NCI-H1417 treated with DMSO at 0.1 percent for 48 hours (cell line): ENCODE data around the gene TMEM179.

Experiments used
- DNase-seq: peaks from one replicate; lab custom pipeline; 2025; lab: John Stamatoyannopoulos, UW

Gene TMEM179

DNA sequence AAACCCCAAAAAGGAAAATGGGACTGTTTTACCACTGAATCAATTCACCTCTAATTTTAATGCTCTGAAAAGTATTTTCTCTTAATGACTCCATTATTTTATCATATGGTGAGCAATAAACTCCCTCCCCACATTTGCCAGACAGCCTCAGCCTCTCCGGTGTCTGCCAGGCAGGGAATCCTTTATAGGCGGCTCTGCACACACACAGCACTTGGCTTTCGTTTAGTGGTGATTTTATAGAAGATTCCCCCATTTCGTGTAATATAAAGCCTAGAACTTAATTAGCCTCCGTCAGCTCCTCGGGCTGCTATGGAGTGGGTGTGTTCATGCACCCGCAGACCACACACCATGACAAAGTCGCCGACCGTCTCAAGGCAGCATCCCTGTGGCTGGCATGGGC is 35.1 kb downstream of the TMEM179 start:
- no peak for DNase-seq

DNA sequence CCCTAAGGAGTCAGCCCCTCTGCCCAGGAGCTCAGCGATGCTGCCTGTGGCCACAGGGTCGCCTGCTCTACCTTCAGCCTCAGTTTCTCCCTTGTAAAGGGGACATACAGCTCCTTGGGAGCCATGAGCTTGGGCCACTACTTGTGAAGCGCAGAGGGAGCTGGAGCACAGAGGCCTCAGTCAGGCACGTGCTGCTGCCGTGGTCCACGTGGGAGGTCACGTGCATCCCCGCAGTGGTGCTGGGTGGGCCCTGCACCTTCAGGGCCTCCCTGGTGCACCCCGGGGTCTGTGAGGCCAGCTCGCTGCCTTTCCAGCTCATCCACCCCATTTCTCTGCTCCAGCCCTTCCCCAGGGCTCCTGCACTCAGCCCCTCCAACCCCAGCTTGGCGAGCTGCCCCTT is 36.0 kb downstream of the TMEM179 start:
- no peak for DNase-seq

DNA sequence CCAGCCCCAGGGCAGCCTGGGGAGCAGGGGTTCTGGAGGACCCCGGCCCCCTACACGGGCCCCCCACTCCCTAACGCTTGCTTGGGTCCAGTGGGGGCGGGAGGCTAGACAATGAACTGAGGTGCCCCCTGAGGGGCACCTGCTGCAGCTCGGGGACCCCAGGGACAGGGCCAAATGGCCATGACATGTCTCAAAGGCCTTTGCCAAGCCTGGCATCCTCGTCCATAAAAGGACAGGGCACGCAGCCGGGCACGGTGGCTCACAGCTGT is 36.7 kb downstream of the TMEM179 start:
- no peak for DNase-seq

DNA sequence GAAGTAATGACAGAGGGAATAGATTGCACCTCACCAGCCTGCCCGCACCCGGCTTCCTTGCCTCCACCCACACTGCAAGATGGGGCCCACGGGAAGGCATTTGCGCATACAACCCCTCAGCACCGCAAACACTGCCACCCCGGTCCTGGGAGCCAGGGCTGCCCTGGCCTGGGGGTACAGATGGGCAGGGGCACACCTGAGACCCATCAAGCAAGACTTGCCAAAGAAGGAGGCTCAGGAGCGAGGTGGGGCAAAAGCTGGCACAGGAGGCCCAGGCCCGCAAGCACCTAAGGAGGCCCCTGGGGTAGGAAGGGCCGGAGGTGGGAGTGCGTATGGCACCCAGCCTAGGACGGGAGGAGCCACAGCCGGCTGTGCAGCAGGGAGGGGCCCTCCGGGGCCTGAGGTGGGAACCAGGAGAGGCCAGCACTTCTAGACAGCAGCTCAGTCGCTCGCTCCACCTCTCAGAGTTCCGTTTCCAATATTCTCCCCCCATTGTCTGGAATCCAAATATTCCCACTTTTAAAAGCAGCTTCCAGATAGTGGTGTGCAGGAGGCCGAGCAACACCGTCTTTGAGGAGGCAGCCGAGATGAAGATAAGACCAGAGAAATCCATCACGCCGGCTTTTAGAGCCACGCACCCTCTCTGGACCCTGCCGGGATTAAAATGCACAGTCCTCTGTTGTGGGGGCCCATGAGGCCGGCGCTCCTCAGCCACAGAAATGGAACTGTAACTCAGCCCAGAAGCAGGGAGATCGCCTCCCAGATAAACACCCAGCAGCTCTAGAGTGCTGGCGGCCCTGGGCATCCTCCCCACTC is 37.2 kb downstream of the TMEM179 start:
- no peak for DNase-seq

DNA sequence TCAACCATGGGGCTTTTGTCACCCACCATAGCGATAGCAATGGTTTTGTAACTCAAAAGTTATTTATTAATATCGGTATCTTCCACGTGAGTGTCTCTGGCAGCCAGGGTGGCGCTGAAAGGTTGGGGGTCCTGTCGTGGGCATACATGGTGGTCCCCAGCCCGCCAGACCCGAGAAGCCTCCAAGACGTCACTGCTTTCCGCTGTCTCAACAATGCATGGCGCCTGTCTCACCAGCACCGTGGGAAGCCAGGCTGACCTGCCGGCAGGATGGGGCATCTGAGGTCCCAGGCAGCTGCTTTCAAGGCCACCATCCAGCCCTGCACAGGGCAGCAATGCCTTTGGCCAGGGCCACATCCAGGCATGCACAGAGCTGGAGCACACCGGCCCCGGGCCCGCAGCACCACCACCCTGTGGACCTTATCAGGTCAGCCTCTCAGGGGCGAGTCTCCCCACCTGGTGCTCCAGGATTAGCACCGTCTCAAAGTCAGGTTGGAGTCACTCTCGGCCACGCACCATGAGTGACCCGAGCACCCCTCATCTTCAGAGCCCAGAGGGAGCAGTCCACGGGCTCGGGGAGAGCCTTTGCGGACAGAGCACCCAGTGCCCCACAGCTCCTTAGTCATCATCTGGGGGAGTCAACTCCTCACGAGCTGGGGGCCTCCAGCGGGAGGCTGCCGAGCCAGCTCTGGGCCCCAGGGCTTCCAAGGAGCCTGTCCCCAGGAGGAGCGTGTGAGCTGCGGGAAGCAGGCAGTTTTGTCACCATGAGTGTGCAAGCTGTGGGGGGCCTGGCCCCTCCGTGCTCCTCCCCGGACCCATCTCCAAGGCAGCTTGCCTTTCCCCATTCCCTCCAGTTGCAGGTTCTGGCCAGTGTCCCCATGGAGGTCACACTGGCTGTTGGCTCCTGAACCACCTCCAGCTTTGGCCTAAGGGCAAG is 39.6 kb downstream of the TMEM179 start:
- DNase-seq, result no peak

DNA sequence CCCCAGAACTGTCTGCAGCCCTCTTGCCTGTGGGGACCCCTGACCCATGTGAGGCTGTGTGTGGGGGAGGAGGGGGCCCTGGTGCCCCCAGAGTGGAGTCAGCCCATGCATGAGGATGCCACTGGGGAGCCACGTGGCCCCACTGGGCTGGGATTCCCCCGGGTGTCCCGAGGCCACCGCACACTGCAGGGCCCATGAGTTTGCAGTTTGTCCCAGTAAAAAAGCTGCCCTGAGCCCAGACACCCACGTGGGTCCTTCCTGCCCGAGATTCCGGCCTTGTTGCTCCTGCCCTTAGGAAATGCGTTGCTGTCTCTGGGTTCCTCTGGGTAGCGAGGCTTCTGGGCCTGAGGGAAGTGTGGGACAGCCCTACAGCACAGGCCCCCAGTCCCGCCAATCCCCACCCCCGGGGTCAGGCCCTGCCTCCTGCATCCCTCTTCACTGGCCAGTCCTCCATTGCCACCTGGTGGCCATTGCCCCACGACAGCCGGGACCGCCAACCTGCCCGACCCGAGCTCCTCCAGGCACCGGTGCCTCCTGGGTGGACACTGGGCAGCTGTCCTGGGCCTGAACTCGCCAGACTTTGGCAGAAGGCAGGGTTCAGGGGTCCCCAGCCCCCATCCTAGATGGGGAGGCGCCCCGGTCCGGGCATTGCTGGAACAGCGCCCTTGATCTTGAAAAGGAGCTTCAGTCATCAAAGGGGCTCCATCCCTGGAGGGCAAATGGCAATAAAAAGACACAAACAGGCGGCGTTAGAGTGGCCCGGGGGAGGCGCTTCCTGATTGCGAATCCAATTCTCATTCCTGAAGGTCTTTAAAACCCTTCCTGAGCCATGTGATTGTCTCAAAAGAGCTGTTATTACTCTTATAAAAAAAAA is 40.6 kb downstream of the TMEM179 start:
- DNase-seq, result no peak

DNA sequence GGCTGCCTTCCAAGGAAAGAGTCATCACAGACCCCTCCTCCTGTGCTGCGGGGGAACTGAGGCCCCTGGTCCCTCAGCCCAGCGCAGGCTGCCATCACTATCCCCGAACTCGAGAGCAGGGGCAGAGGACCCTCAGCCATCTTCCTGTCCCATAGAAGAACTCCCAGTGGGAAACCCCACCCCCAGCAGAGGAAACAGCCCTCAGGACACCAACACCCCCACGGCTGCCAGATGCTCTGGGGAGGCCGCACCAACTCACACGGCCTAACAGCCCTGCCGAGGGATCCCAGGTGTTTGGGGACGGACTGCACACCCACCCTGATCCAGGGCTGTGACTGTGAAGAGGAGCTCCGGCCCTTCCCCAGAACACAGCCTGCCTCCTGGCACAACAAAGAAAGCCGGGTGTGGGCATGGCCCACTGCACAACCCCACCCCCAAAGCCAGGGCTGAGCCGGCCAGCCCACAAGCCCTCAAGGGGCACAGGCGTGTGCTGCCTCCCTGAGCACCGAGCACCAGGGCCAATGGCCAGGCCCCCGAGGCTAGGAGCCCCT is 41.3 kb downstream of the TMEM179 start:
- no peak for DNase-seq

DNA sequence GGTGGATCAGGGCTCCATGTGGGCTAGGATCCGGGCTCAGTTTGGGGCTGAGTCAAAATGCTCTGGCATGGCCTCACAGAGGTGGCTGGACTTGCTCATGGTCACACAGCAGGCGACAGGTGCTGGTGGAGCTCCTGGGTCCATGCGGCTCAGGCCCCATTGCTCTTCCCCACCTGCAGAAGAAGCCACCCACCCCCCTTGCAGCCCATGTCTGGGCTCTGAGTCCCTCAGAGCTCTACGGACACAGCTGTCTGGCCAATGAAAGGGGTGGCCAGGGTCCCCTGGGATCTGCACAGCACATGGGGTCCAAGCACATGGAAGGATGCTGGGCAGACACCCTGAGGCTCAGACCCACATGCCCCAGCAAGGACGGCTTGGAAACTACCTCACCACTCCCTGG is 42.0 kb downstream of the TMEM179 start:
- DNase-seq, result no peak

DNA sequence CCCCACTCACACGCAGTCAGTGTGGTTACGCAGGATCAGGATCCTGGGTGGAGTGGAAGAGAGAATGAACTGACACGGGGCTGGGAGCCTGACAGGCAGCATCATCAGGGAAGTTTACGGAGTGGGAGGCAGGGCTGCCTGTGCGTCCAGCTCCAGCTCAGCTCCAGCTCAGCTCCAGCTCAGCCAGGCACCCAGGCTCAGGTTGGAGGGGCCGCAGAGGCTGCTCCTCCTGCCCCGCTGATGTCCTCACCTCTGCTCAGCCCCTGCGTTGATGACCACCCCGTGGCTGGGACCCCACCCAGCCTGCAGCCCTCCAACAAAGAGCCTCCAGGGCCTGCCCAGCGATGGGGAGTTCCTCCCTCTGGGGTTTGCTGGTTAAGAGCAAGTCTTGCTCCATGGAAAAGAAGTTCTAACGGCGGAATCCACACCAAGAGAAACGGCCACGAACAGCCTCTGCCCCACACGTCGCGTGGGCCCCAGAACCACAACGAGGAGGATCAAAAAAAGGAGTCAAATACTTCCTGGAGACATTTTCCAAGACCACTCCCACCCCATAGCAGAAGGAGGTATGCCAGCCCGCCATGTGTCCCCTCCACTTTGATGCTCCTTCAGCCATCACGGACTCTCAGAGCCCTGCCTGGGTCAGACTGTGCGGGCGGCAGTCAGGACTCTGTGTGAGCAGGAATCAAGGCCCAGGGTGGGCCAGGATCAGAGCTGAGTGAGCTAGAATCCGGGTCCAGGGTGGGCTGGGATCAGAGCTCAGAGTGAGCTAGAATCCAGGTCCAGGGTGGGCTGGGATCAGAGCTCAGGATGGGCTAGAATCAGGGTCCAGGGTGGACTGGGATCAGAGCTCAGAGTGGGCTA is 42.7 kb downstream of the TMEM179 start:
- DNase-seq, result no peak

DNA sequence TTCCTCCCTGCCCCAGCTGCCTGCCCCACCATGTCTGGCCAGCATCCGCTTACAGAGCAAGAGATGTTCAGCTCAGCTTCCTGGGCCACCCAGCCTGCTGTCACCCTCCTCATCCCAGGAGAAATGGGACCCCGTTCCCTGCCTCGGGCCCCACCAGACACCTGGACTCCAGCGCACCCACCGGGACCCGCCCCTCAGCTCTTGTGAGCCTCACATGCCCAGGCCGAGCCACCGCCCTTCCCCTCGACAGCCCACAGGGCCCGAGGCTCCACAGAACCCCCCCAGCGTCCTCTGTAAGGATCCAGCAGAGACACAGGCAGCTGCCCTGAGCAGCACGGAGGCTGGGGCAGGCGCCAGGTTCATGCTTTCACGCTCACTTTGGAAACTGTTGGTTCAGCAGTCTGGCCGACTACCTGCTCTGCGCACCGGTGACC is 43.4 kb downstream of the TMEM179 start:
- no peak for DNase-seq

DNA sequence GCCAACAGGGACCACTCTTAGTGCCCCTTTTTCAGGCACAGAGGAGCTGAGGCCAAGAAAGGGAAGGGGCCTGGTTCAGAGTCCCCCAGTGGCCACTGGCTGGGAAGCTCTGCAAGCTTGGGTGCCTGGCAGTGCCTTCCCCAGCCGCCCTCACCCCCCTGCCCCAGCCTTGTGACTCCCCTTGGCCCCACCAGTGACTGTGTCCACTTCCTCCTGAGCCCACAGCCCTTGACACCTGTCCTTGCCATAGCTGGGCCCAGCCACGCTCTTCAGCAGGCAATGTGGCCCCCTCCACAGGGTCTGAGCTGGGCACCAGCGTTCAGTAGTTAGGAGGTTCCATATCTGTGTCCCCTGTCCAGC is 44.0 kb downstream of the TMEM179 start:
- no peak for DNase-seq

DNA sequence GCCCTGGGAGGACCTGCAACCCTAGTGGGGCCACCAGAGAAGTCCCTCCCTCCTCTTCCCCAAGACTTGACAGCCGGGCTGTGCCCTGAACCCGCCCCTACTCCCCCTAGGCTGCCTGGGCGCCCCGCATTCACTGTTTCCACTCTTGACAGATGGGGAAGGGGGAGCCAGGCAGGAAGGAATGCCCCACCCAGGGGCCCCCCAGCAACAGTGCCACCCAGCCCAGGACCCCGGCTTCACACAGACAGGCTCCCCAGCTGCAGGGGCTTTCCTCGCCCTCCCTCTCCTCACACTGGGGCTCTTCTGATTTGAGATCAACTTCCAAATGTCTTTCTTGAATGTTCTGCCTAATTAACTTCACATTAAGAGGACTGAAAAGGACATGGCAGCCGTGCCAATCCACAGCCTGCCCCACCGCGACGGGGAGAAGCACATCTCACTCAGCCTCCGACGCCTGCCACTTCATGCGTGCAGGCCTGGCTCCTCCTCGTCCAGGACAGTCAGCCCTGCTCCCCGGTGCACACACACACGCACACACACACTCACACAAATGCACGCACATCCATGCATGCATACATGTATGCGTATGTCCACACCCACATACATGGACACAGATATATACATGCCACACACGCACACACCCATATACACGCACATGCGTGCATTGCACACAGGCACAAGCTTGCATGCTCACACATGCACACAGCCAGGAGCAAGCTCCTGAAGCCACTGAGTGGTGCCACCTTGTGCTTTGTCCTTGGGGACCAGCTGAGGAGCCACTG is 44.6 kb downstream of the TMEM179 start:
- no peak for DNase-seq

DNA sequence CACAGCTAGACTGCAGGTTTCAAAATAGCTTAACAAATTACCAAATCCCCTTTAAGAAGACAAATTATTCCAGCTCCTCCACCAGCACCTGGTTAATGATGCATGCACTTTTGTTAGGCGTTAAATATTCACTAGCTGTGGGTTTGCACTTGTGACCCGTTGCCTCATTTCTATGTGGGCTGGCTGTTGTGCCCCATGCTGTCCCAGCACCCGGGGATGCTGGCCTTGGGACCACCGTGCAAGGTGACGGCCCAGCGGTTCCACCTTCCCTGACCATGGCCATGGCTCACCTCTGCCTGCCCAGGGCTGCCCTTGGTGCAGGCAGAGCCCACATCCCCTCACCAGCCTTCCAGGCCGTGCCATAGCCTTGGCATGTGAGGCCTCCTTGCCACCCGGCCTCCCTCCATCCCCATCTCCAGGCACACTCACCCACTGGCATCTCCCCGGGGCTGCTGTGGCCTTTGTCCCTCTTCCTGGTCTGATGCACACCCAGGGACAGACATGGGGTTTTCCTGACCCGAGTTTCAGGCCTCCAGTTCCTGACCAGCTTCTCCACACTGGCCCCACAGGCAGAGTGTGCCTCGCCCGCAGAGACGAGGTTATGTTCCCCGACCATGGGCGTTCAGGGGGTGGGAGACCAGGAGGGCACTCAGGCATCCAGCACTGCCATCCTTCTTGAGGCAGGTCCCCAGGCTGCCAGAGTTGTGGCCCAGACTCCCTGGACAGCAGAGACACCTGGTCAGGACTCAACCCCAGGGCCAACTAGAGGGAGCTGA is 45.4 kb downstream of the TMEM179 start:
- no peak for DNase-seq

DNA sequence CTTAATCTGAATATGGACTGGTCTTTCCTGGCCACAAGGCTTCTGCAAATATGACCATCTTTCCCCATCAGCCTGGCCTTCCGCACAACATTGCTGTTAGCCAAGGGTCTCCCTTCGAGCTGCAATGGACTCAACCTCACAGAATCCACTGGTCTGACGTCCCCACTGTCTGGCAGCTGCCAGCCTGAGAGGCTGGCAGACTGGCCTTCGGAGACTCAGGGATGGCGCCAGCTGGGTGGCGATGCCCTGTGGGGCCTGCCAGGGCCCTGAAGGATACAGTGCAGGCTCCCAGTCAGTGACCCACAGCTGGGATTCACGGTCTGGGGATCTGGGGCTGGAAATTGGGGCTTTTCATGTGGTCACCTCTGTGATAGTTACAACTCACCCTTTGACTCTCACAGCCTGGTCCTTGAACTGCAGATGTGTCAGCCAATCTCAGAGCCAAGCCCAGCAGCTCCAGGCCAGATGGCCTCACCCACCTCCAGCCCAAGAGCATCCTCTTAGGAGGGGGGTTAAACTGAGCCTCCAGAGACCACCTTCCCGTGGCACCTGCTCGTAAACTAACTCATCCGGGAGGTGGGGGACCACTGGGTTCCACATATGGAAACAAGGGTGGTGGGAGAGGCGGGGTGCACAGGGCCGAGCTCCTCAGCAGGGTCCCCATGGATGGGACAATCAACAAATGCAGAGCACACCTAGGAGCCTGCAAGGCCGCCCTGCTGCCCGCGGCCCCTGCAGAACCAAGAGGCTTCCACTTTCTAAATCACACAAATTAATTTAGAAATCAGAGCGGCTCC is 46.1 kb downstream of the TMEM179 start:
- no peak for DNase-seq

DNA sequence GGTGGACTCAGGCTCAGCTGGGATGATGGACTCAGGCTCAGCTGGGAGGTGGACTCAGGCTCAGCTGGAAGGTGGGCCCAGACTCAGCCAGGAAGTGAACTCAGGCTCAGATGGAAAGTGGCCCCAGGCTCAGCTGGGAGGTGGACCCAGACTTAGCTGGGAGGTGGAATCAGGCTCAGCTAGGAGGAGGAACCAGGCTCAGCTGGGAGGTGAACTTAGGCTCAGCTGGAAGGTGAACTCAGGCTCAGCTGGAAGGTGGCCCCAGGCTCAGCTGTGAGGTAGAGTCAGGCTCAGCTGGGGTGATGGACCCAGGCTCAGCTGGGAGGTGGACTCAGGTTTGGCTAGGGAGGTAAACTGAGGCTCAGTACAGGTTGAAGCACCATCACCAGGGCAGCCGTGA is 46.8 kb downstream of the TMEM179 start:
- DNase-seq, result no peak

DNA sequence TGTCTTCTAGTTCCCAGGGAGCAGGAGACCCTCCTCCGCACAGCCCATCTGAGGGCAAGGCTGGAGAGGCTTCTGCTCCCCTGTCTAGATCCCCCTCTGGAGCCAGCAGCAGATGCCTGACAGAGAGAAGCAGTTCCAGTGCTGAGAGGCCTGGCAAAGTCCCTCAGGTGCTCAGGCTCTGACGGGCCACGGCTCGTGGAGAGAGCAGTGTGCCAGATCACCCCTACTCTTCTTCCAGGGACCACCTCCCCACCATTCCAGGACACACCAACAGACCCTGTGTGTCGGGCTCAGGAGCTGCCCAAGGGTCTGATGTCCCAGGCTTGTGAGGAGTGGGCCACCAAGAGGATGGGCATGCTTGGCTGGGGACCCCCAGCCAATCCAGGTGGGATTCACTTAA is 47.5 kb downstream of the TMEM179 start:
- no peak for DNase-seq

DNA sequence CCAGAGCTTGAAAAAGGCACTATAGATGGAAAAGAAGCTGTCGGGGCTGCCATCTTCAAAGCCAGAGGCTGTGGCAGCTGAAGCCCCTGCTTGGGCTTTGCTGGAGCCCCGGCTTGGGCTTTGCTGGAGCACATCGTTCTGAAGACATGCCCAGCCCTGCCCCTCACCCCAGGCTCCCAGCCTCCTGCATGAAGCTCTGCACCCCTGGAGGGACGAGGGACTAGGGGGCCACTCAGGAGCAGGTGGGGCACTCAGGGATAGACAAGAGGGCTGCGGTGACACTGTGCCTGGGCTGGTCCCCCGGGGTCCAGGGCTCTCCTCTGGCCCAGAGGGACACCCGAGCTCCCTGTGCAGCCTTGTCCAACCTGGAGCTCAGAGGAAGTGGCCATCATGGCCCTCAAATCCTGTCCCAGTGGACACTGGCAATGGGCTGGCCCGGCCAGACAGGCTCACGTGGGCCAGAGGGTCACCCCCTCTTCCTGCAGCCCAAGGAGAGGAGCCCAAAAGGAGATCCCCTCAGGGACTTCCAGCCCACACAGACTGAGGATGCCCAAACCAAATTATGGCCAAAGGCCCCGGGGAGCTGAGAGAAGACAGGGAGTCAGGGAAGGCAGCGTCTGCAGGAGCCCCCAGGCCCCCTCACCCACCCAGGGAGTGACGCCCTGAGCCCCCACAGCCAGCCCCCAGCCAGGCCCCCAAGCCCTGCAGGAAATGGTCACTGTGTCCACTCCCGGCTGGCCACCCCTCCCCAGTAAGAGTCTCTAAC is 48.1 kb downstream of the TMEM179 start:
- no peak for DNase-seq
